GM06990 (cell line): Measurements from ENCODE around the gene PAX9.

Experiments
- DNase-seq: peaks from one replicate; pipeline ENCODE4 v3.0.0-alpha.2; 2011; ENCODE audit not compliant: insufficient read length; ENCODE audit errors: extremely low read depth
- H3K27me3 ChIP-seq: replicated peaks from 2 replicates; pipeline ENCODE4 v1.6.0; 2011; ENCODE audit warnings: low read length; ENCODE audit not compliant: control insufficient read depth, insufficient read depth
- H3K36me3 ChIP-seq: 2 replicates; pipeline ENCODE4 v1.5.1; 2011; ENCODE audit warnings: low read length; ENCODE audit not compliant: control insufficient read depth, insufficient read depth
- H3K4me3 ChIP-seq: replicated peaks from 2 replicates; pipeline ENCODE4 v1.5.1; 2011; ENCODE audit warnings: low read depth, mild to moderate bottlenecking, control low read depth, low read length
- TF ChIP-seq, protein P1 (sequence below): IDR thresholded peaks from 2 replicates; pipeline ENCODE4 v1.5.1; 2011; ENCODE audit warnings: low read length, control low read depth, mild to moderate bottlenecking, inconsistent platforms; ENCODE audit not compliant: insufficient read depth, poor library complexity, severe bottlenecking

Gene PAX9

DNA sequence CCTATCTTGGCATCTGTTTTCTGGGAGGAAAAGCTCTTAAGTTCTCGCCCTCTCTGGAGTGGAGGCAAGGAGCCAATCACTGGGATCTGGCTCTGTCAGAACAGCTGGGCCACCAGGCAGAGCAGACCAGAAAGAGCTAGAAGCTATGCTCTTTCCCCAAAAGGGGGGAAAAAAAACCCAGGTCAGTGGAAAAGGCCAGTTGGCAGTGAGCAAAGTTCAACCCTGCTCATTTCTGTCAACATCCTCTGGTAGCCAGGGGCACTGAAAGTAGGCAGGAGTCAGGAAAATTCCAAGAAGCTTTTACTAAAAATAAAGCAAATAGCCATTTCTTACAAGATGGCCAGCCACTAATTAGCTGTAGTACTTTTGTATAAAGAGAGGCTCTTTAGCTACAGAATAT lies 36.6 kb upstream of the PAX9 start:
- TF ChIP-seq, protein P1, sequence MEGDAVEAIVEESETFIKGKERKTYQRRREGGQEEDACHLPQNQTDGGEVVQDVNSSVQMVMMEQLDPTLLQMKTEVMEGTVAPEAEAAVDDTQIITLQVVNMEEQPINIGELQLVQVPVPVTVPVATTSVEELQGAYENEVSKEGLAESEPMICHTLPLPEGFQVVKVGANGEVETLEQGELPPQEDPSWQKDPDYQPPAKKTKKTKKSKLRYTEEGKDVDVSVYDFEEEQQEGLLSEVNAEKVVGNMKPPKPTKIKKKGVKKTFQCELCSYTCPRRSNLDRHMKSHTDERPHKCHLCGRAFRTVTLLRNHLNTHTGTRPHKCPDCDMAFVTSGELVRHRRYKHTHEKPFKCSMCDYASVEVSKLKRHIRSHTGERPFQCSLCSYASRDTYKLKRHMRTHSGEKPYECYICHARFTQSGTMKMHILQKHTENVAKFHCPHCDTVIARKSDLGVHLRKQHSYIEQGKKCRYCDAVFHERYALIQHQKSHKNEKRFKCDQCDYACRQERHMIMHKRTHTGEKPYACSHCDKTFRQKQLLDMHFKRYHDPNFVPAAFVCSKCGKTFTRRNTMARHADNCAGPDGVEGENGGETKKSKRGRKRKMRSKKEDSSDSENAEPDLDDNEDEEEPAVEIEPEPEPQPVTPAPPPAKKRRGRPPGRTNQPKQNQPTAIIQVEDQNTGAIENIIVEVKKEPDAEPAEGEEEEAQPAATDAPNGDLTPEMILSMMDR, result no peak
- no peak for DNase-seq
- Histone ChIP-seq H3K36me3 (no peaks in the 10 kb centered on the region), H3K27me3 (no peaks in the 10 kb centered on the region), H3K4me3 (no peak overlapping the region)

DNA sequence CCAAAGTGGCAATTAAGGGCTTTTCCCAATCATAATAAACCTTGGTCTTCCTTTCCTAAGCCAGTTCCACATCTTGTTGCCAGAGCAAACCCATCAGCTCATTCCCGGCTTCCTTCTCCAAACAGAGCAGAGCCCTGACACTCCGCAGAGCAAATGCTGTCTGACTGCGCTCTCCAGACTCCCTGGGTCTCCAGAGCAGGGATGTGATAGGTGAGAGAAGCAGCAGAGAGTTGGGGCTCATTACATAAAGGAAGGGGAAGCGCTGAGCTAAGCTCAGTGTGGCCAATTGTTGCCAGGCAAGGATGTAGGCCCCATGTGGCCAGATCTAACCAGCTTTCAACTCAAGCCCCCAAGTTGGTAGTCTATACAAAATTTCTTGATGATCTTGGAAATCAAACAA lies 36.2 kb upstream of the PAX9 start:
- Histone ChIP-seq H3K4me3 (no peak overlapping the region), H3K27me3 (no peaks in the 10 kb centered on the region), H3K36me3 (no peaks in the 10 kb centered on the region)
- TF ChIP-seq, protein P1, result no peak
- DNase-seq, result no peak

DNA sequence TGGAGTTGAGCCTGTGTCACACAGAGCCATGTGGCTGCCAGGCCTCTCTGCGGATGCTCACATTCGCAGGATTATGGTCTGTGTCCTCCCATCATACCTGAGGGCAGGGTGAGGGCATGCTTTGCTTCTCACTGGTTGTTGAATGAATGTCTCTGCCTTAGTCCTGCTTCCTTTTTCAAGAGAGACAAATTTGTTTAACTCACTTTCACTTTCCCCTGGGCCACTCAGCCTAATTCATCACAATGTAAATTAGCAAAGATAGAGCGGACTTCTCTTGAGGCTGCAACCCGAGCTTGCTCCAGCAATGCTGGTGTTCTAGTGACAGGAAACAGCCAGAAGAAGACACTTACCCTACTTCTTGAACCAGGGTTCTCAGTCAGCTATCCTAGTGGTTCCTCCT lies 35.5 kb upstream of the PAX9 start:
- no peak overlapping the region for H3K4me3 ChIP-seq
- DNase-seq, result no peak
- no peaks in the 10 kb centered on the region for H3K36me3 ChIP-seq
- H3K27me3 ChIP-seq, result no peaks in the 10 kb centered on the region
- TF ChIP-seq, protein P1, result no peak

DNA sequence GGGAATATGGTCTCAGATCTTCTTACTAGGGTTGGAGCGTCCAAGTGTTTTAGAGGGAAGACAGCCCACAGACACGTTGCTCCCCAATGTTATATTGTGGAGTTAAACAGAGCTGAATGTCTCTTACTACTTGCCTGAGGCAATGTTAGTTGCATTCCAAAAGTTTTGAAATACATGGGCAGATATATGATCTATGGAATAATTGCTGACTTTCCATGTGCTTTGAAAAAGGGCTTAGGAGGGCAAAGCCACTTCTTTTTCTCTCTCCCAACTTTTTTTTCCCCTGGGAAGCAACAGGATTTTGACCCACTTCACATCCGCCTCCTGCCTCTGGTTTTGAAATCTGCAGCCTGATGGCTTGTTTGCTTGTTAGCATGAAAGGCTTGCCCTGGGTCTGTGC lies 33.7 kb upstream of the PAX9 start:
- no peaks in the 10 kb centered on the region for H3K27me3 ChIP-seq
- TF ChIP-seq, protein P1, result no peak
- no peaks in the 10 kb centered on the region for H3K36me3 ChIP-seq
- DNase-seq, result no peak
- H3K4me3 ChIP-seq, result no peak overlapping the region

DNA sequence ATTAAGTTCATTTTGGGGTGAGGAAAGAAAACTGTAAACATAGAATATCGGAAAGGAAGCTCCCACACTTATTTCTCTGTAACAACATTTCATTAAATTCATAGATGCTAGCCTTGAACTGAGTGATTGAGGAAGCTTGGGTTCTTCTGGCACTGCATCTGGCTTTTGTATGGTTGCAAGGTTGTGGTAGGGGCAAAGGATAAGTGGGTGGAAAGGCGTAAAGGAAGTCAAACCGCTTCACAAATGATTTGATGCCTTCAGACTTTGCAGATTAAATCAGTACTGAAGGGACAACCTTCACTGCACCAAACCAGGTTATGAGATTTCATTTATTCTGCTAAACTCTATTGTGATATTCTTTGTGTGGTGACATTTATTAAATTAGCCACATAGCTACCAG lies 28.1 kb upstream of the PAX9 start:
- no peak for DNase-seq
- TF ChIP-seq, protein P1, result no peak
- no peaks in the 10 kb centered on the region for H3K36me3 ChIP-seq
- no peaks in the 10 kb centered on the region for H3K27me3 ChIP-seq
- H3K4me3 ChIP-seq, result no peak overlapping the region

DNA sequence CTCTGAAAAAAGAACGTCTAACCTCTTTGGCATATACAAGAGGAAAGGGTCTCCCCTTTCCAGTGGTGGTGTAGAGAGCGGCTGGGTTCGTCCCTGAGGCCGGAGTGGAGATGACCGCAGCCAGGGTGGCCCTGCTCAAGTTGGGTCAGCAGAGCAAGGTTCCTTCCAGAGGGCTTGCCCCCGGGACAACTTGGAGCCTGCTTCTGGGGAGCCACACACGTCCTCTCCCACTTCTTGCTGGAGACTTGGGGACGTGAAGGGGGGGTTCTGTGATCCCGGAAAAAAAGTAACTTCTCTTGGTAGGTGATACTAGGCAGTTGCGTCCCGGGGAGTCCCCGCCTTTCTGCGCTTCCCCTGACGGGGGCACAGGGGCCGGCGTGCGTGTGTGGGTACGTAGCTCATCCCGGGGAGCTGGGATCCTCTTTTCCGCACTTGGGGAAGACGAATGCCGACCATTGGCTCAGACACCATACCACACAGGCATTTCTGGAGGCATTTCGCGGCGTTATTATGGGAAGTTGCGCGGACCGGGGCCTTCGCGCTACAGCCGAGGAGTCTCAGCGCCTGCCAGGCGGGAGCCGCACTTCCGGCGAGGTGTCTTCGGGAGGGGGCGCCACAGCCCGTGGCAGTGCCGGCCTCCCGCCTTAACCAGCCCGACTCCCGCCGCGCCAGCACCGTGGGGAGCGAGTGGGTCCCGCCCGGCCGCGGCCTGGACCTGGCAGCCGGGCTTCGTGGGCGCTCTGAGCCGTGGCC lies 14.8 kb upstream of the PAX9 start:
- no peak overlapping the region for H3K4me3 ChIP-seq
- TF ChIP-seq, protein P1, result no peak
- DNase-seq, result no peak
- no peaks in the 10 kb centered on the region; the same call in none of the 2 replicates for H3K27me3 ChIP-seq
- H3K36me3 ChIP-seq, result no peaks in the 10 kb centered on the region
